ENCODE measurements around the gene COMMD1.

DNA sequence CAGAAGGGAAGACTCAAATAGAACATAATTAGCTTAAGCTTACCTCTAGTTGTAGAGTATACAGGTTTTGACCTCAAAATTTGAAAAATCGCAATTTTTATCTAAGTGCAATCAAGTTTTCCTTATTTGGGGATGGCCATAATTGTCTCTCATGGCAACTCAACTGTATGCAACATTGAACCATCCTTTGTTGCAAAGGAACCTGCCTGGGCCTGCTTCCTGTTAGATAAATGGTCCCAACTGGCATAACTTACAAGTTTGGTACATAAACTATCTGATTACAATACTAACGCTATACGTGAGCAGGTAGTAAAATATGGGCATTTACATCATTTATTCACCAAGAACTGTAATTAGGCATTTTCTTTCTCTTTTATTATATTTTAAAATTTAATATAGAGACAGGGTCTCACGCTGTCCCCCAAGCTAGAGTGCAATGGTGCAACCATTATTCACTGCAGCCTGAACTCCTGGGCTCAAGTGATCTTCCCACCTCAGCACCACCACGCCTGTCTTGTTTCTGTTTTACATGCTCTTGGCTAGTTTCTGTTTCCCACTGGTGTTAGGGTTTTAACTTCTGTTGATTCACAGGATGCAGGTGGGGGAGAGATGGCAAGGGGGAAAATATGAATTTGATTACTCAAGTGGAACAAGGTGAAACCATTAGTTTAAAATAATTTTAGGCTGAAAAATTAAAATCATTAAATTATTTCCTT is 235.1 kb downstream of the COMMD1 start:
- TF ChIP-seq RAD21 (conservative IDR thresholded peaks at IDR 0.05) = no peak
- no peak for TF ChIP-seq EP300 (conservative IDR thresholded peaks at IDR 0.05; ENCODE audit: poor library complexity, severe bottlenecking)
- TF ChIP-seq EZH2 (IDR thresholded peaks at IDR 0.05; ENCODE audit: borderline replicate concordance, insufficient read depth, low read length, poor library complexity, severe bottlenecking) = no peak
- TF ChIP-seq, protein P1, sequence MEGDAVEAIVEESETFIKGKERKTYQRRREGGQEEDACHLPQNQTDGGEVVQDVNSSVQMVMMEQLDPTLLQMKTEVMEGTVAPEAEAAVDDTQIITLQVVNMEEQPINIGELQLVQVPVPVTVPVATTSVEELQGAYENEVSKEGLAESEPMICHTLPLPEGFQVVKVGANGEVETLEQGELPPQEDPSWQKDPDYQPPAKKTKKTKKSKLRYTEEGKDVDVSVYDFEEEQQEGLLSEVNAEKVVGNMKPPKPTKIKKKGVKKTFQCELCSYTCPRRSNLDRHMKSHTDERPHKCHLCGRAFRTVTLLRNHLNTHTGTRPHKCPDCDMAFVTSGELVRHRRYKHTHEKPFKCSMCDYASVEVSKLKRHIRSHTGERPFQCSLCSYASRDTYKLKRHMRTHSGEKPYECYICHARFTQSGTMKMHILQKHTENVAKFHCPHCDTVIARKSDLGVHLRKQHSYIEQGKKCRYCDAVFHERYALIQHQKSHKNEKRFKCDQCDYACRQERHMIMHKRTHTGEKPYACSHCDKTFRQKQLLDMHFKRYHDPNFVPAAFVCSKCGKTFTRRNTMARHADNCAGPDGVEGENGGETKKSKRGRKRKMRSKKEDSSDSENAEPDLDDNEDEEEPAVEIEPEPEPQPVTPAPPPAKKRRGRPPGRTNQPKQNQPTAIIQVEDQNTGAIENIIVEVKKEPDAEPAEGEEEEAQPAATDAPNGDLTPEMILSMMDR (IDR thresholded peaks at IDR 0.05; ENCODE audit: poor library complexity, severe bottlenecking) = no peak
- no peak for TF ChIP-seq SMC3 (conservative IDR thresholded peaks at IDR 0.05; ENCODE audit: poor library complexity)
